Measurements from ENCODE around the gene ZMYND8.
"Not testable (repeated sequence)": the region's sequence is repeated elsewhere in the genome, so short reads cannot be mapped to it uniquely, and the experiment has no call there.

Gene ZMYND8

GRCh38 chr20:47267621-47268020 lies 88.9 kb downstream of the ZMYND8 start:
- Histone ChIP-seq H3K9ac (ENCODE audit: low read length) (no peak overlapping the region), H3K36me3 (ENCODE audit: control insufficient read depth, insufficient read depth, low read length) (peaks cover 3% of the 10 kb centered on the region)

GRCh38 chr20:47266847-47267515 lies 89.5 kb downstream of the ZMYND8 start:
- Histone ChIP-seq H3K9me3 (ENCODE audit: control insufficient read depth, low read length) (no peaks in the 10 kb centered on the region), H3K4me3 (ENCODE audit: low read length) (no peak overlapping the region), H3K27me3 (ENCODE audit: control insufficient read depth, insufficient read depth, low read length) (no peaks in the 10 kb centered on the region), H3K4me1 (ENCODE audit: control insufficient read depth, insufficient read depth, low read length) (no peaks in the 10 kb centered on the region), H3K36me3 (ENCODE audit: control insufficient read depth, insufficient read depth, low read length) (peaks cover 3% of the 10 kb centered on the region), H3K9ac (ENCODE audit: low read length) (no peak overlapping the region)

More at GRCh38 chr20:47267621-47268020, 88.9 kb downstream of the ZMYND8 start:
- H3K4me1 ChIP-seq (ENCODE audit: control insufficient read depth, insufficient read depth, low read length), result no peaks in the 10 kb centered on the region
- H3K27me3 ChIP-seq (ENCODE audit: control insufficient read depth, insufficient read depth, low read length), result no peaks in the 10 kb centered on the region
- no peak overlapping the region for H3K4me3 ChIP-seq (ENCODE audit: low read length)
- H3K9me3 ChIP-seq (ENCODE audit: control insufficient read depth, low read length), result no peaks in the 10 kb centered on the region

GRCh38 chr20:47265984-47266383 lies 90.5 kb downstream of the ZMYND8 start:
- Histone ChIP-seq H3K4me3 (ENCODE audit: low read length) (no peak overlapping the region), H3K9me3 (ENCODE audit: control insufficient read depth, low read length) (no peaks in the 10 kb centered on the region), H3K9ac (ENCODE audit: low read length) (no peak overlapping the region), H3K36me3 (ENCODE audit: control insufficient read depth, insufficient read depth, low read length) (peaks cover 3% of the 10 kb centered on the region), H3K27me3 (ENCODE audit: control insufficient read depth, insufficient read depth, low read length) (no peaks in the 10 kb centered on the region), H3K4me1 (ENCODE audit: control insufficient read depth, insufficient read depth, low read length) (no peaks in the 10 kb centered on the region)

GRCh38 chr20:47265214-47265613 lies 91.3 kb downstream of the ZMYND8 start:
- peaks cover 3% of the 10 kb centered on the region for H3K36me3 ChIP-seq (ENCODE audit: control insufficient read depth, insufficient read depth, low read length)
- H3K9ac ChIP-seq (ENCODE audit: low read length), result no peak overlapping the region
- H3K4me1 ChIP-seq (ENCODE audit: control insufficient read depth, insufficient read depth, low read length), result no peaks in the 10 kb centered on the region
- no peaks in the 10 kb centered on the region for H3K9me3 ChIP-seq (ENCODE audit: control insufficient read depth, low read length)
- no peaks in the 10 kb centered on the region for H3K27me3 ChIP-seq (ENCODE audit: control insufficient read depth, insufficient read depth, low read length)
- H3K4me3 ChIP-seq (ENCODE audit: low read length), result no peak overlapping the region

GRCh38 chr20:47264137-47264769 lies 92.2 kb downstream of the ZMYND8 start:
- not testable (repeated sequence) for H3K9me3 ChIP-seq (ENCODE audit: control insufficient read depth, low read length); H3K4me1 ChIP-seq (ENCODE audit: control insufficient read depth, insufficient read depth, low read length); H3K4me3 ChIP-seq (ENCODE audit: low read length); H3K9ac ChIP-seq (ENCODE audit: low read length); H3K36me3 ChIP-seq (ENCODE audit: control insufficient read depth, insufficient read depth, low read length); H3K27me3 ChIP-seq (ENCODE audit: control insufficient read depth, insufficient read depth, low read length)

- H3K36me3 ChIP-seq (ENCODE audit: control insufficient read depth, insufficient read depth, low read length), result peaks cover 3% of the 10 kb centered on the region
- H3K27me3 ChIP-seq (ENCODE audit: control insufficient read depth, insufficient read depth, low read length), result no peaks in the 10 kb centered on the region
- H3K4me1 ChIP-seq (ENCODE audit: control insufficient read depth, insufficient read depth, low read length), result peaks cover 12% of the 10 kb centered on the region
- H3K4me3 ChIP-seq (ENCODE audit: low read length), result no peak overlapping the region
- H3K9me3 ChIP-seq (ENCODE audit: control insufficient read depth, low read length), result no peaks in the 10 kb centered on the region
- no peak overlapping the region for H3K9ac ChIP-seq (ENCODE audit: low read length)
Observed at GRCh38 chr20:47263465-47264084, 92.9 kb downstream of the ZMYND8 start.

GRCh38 chr20:47263080-47263464 lies 93.4 kb downstream of the ZMYND8 start:
- no peaks in the 10 kb centered on the region for H3K9me3 ChIP-seq (ENCODE audit: control insufficient read depth, low read length)
- H3K27me3 ChIP-seq (ENCODE audit: control insufficient read depth, insufficient read depth, low read length), result no peaks in the 10 kb centered on the region
- H3K36me3 ChIP-seq (ENCODE audit: control insufficient read depth, insufficient read depth, low read length), result peaks cover 3% of the 10 kb centered on the region
- H3K4me3 ChIP-seq (ENCODE audit: low read length), result no peak overlapping the region
- no peak overlapping the region for H3K9ac ChIP-seq (ENCODE audit: low read length)
- peaks cover 17% of the 10 kb centered on the region for H3K4me1 ChIP-seq (ENCODE audit: control insufficient read depth, insufficient read depth, low read length)

GRCh38 chr20:47262365-47263013 lies 94.0 kb downstream of the ZMYND8 start:
- H3K4me3 ChIP-seq (ENCODE audit: low read length), result no peak overlapping the region
- H3K27me3 ChIP-seq (ENCODE audit: control insufficient read depth, insufficient read depth, low read length), result no peaks in the 10 kb centered on the region
- H3K9me3 ChIP-seq (ENCODE audit: control insufficient read depth, low read length), result no peaks in the 10 kb centered on the region
- no peaks in the 10 kb centered on the region for H3K36me3 ChIP-seq (ENCODE audit: control insufficient read depth, insufficient read depth, low read length)
- H3K4me1 ChIP-seq (ENCODE audit: control insufficient read depth, insufficient read depth, low read length), result peaks cover 18% of the 10 kb centered on the region
- H3K9ac ChIP-seq (ENCODE audit: low read length), result no peak overlapping the region

GRCh38 chr20:47262008-47262364 lies 94.5 kb downstream of the ZMYND8 start:
- H3K4me1 ChIP-seq (ENCODE audit: control insufficient read depth, insufficient read depth, low read length), result peaks cover 18% of the 10 kb centered on the region
- no peaks in the 10 kb centered on the region for H3K27me3 ChIP-seq (ENCODE audit: control insufficient read depth, insufficient read depth, low read length)
- H3K36me3 ChIP-seq (ENCODE audit: control insufficient read depth, insufficient read depth, low read length), result no peaks in the 10 kb centered on the region
- no peak overlapping the region for H3K4me3 ChIP-seq (ENCODE audit: low read length)
- no peak overlapping the region for H3K9ac ChIP-seq (ENCODE audit: low read length)
- no peaks in the 10 kb centered on the region for H3K9me3 ChIP-seq (ENCODE audit: control insufficient read depth, low read length)

- not testable (repeated sequence) for H3K9ac ChIP-seq (ENCODE audit: low read length); H3K36me3 ChIP-seq (ENCODE audit: control insufficient read depth, insufficient read depth, low read length); H3K4me3 ChIP-seq (ENCODE audit: low read length); H3K9me3 ChIP-seq (ENCODE audit: control insufficient read depth, low read length); H3K27me3 ChIP-seq (ENCODE audit: control insufficient read depth, insufficient read depth, low read length)
- H3K4me1 ChIP-seq (ENCODE audit: control insufficient read depth, insufficient read depth, low read length), result peaks cover 18% of the 10 kb centered on the region
Observed at GRCh38 chr20:47261161-47261774, 95.2 kb downstream of the ZMYND8 start.

- H3K9ac ChIP-seq (ENCODE audit: low read length); H3K4me3 ChIP-seq (ENCODE audit: low read length): not testable (repeated sequence)
Observed at GRCh38 chr20:47260540-47261126, 95.9 kb downstream of the ZMYND8 start.

More at GRCh38 chr20:47260540-47261126, 95.9 kb downstream of the ZMYND8 start:
- not testable (repeated sequence) for H3K9me3 ChIP-seq (ENCODE audit: control insufficient read depth, low read length); H3K27me3 ChIP-seq (ENCODE audit: control insufficient read depth, insufficient read depth, low read length); H3K36me3 ChIP-seq (ENCODE audit: control insufficient read depth, insufficient read depth, low read length)
- H3K4me1 ChIP-seq (ENCODE audit: control insufficient read depth, insufficient read depth, low read length), result peaks cover 18% of the 10 kb centered on the region
